SU-DHL-6 (cell line): ENCODE results near the gene SSTR5.

Experiments used
- H2AFZ ChIP-seq: fragments of 200-600 bp; sonication (generic); 2 replicates; pipeline ENCODE4 v1.6.1; 2014; ENCODE audit warnings: low read depth, mild to moderate bottlenecking, moderate library complexity, mixed read lengths, antibody characterized with exemption, low read length; ENCODE audit not compliant: severe bottlenecking
- H3F3A ChIP-seq: fragments of 200-600 bp; shearing (Covaris generic); 2 replicates; pipeline ENCODE4 v1.6.0; 2016; ENCODE audit warnings: antibody characterized with exemption, mild to moderate bottlenecking; ENCODE audit not compliant: insufficient read depth
- H3K27ac ChIP-seq: fragments of 200-600 bp; sonication (generic); 2 replicates; pipeline ENCODE4 v1.5.1; 2016; ENCODE audit warnings: low read depth, mild to moderate bottlenecking, low read length, moderate library complexity, mixed read lengths
- H3K27me3 ChIP-seq: fragments of 200-600 bp; sonication (generic), shearing (Covaris generic); 2 replicates; pipeline ENCODE4 v1.6.0; 2014; ENCODE audit warnings: mild to moderate bottlenecking, low read length
- H3K36me3 ChIP-seq: fragments of 200-600 bp; sonication (generic); 2 replicates; pipeline ENCODE4 v1.6.1; 2014; ENCODE audit warnings: mild to moderate bottlenecking, low read length, mixed read lengths
- H3K4me2 ChIP-seq: fragments of 300-600, 200-600 bp; shearing (Covaris generic), sonication (generic); 2 replicates; pipeline ENCODE4 v1.6.0; 2014; ENCODE audit warnings: low read length, low read depth, mild to moderate bottlenecking; ENCODE audit not compliant: poor library complexity, severe bottlenecking
- H3K4me3 ChIP-seq: fragments of 200-600 bp; sonication (generic); 2 replicates; pipeline ENCODE4 v1.5.1; 2014; ENCODE audit warnings: antibody characterized with exemption, low read length, mild to moderate bottlenecking, mixed read lengths; ENCODE audit not compliant: insufficient read depth, poor library complexity, severe bottlenecking
- H3K79me2 ChIP-seq: fragments of 200-600 bp; sonication (generic); 2 replicates; pipeline ENCODE4 v1.6.1; 2014; ENCODE audit warnings: mild to moderate bottlenecking, low read length, moderate library complexity; ENCODE audit not compliant: insufficient read depth
- H3K9ac ChIP-seq: fragments of 200-600 bp; sonication (generic); 2 replicates; pipeline ENCODE4 v1.7.0; 2014; ENCODE audit warnings: mild to moderate bottlenecking, low read length
- H3K9me2 ChIP-seq: fragments of 200-600 bp; sonication (generic); replicated peaks from 2 replicates; pipeline ENCODE4 v1.6.1; 2014; ENCODE audit warnings: low read length; ENCODE audit not compliant: insufficient read depth
- H3K9me3 ChIP-seq: fragments of 200-600 bp; sonication (generic); 2 replicates; pipeline ENCODE4 v1.6.1; 2014; ENCODE audit warnings: low read length, mixed read lengths; ENCODE audit not compliant: insufficient read depth
- H4K20me1 ChIP-seq: fragments of 200-600 bp; sonication (generic); 2 replicates; pipeline ENCODE4 v1.6.1; 2014; ENCODE audit warnings: low read depth, mild to moderate bottlenecking, antibody characterized with exemption, low read length, moderate library complexity, mixed read lengths
- EZH2phosphoT487 ChIP-seq: fragments of 200-600 bp; sonication (generic), shearing (Covaris generic); conservative IDR thresholded peaks from 2 replicates; pipeline ENCODE4 v1.6.1; 2018; ENCODE audit warnings: mild to moderate bottlenecking, antibody characterized with exemption, low read length, moderate library complexity, mixed read lengths
- TF ChIP-seq, protein P1 (sequence below): fragments of 200-600 bp; sonication (generic); IDR thresholded peaks from one replicate; pipeline ENCODE4 v1.5.1; 2017; ENCODE audit warnings: antibody characterized with exemption, mild to moderate bottlenecking, low read length, moderate library complexity; ENCODE audit not compliant: insufficient read depth, poor library complexity, severe bottlenecking

Gene SSTR5

DNA sequence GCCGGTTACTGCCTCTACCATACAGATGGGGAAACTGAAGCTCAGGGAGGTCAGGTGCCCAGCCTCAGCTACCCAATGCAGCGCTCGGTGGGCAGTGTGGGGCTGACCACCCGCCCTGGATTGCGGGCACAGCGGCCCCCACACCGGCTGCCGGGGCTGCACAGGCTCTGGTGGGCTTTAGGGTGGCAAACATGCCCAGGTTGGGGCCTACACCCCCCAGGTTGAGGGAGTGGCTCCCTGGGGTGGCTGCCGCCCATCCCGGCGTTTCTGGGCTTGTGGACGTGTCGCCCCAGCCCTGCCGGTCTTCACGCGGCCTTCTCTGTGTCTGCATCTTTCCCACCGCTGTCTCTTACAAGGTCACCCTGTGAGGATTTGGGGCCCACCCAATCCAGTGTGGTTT lies 40.9 kb upstream of the SSTR5 start:
- Histone ChIP-seq H4K20me1 (no peaks in the 10 kb centered on the region), H3F3A (no peaks in the 10 kb centered on the region), H3K9me3 (no peaks in the 10 kb centered on the region), H3K27ac (no peak overlapping the region), H3K9ac (no peak overlapping the region), H3K4me2 (no peak overlapping the region), H3K36me3 (no peaks in the 10 kb centered on the region), H3K79me2 (no peaks in the 10 kb centered on the region), H3K4me3 (no peak overlapping the region), H2AFZ (no peak overlapping the region), H3K9me2 (no peaks in the 10 kb centered on the region), H3K27me3 (no peaks in the 10 kb centered on the region)
- TF ChIP-seq EZH2phosphoT487, result no peak
- TF ChIP-seq, protein P1, sequence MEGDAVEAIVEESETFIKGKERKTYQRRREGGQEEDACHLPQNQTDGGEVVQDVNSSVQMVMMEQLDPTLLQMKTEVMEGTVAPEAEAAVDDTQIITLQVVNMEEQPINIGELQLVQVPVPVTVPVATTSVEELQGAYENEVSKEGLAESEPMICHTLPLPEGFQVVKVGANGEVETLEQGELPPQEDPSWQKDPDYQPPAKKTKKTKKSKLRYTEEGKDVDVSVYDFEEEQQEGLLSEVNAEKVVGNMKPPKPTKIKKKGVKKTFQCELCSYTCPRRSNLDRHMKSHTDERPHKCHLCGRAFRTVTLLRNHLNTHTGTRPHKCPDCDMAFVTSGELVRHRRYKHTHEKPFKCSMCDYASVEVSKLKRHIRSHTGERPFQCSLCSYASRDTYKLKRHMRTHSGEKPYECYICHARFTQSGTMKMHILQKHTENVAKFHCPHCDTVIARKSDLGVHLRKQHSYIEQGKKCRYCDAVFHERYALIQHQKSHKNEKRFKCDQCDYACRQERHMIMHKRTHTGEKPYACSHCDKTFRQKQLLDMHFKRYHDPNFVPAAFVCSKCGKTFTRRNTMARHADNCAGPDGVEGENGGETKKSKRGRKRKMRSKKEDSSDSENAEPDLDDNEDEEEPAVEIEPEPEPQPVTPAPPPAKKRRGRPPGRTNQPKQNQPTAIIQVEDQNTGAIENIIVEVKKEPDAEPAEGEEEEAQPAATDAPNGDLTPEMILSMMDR, result no peak

DNA sequence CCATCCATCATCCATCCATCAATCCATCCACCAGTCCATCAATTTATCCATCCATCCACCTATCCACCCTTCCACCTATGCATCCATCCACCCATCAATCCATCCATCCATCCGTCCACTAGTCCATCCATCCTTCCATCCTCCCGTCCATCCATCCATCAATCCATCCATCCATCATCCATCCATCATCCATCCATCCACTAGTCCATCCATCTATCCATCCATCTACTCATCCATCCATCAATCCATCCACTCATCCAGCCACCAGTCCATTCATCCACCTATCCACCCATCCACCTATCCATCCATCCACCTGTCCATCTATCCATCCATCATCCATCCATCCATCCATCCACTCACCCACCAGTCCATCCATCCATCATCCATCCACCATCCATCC lies 39.9 kb upstream of the SSTR5 start:
- Histone ChIP-seq H4K20me1 (no peaks in the 10 kb centered on the region), H3K27me3 (no peaks in the 10 kb centered on the region), H3K79me2 (no peaks in the 10 kb centered on the region), H3K27ac (no peak overlapping the region), H3K36me3 (no peaks in the 10 kb centered on the region), H3K4me2 (no peak overlapping the region), H3K9me3 (no peaks in the 10 kb centered on the region), H3K4me3 (no peak overlapping the region), H3K9ac (no peak overlapping the region), H3F3A (no peaks in the 10 kb centered on the region), H3K9me2 (no peaks in the 10 kb centered on the region), H2AFZ (no peak overlapping the region)
- TF ChIP-seq, protein P1, result no peak
- TF ChIP-seq EZH2phosphoT487, result no peak

DNA sequence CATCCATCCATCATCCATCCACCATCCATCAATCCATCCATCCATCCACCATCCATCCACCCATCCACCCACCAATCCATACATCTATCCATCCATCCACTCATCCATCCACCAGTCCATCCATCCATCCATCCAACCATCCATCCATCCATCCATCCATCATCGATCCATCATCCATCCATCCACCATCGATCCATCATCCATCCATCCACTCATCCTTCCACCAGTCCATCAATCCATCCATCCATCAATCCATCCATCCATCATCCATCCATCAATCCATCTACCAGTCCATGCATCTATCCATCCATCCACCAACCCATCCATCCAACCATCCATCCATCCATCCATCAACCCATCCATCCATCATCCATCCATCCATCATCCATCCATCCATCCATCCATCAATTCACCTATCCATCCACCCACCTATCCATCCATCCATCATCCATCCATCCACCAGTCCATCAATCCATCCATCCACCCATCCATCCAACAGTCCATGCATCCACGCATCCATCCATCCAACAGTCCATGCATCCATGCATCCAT lies 39.3 kb upstream of the SSTR5 start:
- H3K27me3 ChIP-seq, result no peaks in the 10 kb centered on the region
- H3K4me3 ChIP-seq, result no peak overlapping the region
- no peaks in the 10 kb centered on the region for H3K36me3 ChIP-seq
- TF ChIP-seq EZH2phosphoT487, result no peak
- H3K9me2 ChIP-seq, result no peaks in the 10 kb centered on the region
- H3K27ac ChIP-seq, result no peak overlapping the region
- H4K20me1 ChIP-seq, result no peaks in the 10 kb centered on the region
- H3K9ac ChIP-seq, result no peak overlapping the region
- H3K9me3 ChIP-seq, result no peaks in the 10 kb centered on the region
- no peak overlapping the region for H2AFZ ChIP-seq
- no peaks in the 10 kb centered on the region for H3F3A ChIP-seq
- no peaks in the 10 kb centered on the region for H3K79me2 ChIP-seq
- no peak overlapping the region for H3K4me2 ChIP-seq

DNA sequence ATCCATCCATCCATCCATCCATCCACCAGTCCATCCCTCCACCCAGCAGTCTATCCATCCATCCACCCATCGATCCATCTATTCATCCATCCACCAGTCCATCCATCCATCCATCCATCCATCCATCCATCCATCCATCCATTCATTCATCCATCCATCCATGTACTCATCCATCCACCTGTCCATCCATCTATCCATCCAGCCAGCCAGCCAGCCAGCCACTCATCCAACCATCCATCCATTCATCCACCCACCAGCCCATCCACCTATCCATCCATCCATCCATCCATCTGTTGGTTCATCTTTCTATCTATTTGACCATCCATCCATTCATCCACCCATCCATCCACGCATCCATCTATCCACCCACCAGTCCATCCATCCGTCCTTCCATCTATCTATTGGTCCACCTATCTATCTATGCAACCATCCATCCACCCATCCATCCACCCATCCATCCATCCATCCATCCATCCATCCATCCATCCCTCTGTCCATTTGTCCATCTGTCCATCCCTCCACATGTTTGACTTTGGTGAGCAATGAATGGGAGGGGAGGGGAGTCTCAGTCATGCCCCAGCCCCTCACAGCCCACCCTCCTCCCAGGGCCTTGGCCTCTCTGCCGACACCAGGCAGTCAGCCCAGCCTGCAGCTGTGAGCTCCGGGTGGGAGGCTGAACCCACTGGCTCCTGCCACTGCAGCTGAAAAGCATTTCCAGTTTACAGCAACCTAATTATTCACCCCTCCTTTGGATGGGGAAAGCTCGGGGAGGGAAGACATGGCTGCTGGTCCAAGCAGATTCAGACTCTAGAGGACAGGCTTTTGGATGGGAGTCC lies 38.1 kb upstream of the SSTR5 start:
- no peak overlapping the region for H2AFZ ChIP-seq
- H3K27me3 ChIP-seq, result no peaks in the 10 kb centered on the region
- H3K9ac ChIP-seq, result no peak overlapping the region
- no peak overlapping the region for H3K27ac ChIP-seq
- H3K9me2 ChIP-seq, result no peaks in the 10 kb centered on the region
- H4K20me1 ChIP-seq, result no peaks in the 10 kb centered on the region
- no peaks in the 10 kb centered on the region for H3F3A ChIP-seq
- no peaks in the 10 kb centered on the region for H3K36me3 ChIP-seq
- no peak overlapping the region for H3K4me2 ChIP-seq
- TF ChIP-seq, protein P1, result no peak
- no peak for TF ChIP-seq EZH2phosphoT487
- H3K9me3 ChIP-seq, result no peaks in the 10 kb centered on the region
- H3K4me3 ChIP-seq, result no peak overlapping the region
- H3K79me2 ChIP-seq, result no peaks in the 10 kb centered on the region
